Left ventricle myocardium inferior (tissue), 1 donor: ENCODE results near the gene CCM2. TPM values are rescaled to one million over a fixed set of nuclear protein-coding genes. Genes with fewer than 3 reads are reported as not detected.

ENCODE experiments used
- DNase-seq: peaks from one replicate; pipeline ENCODE4 v3.0.0-alpha.2; 2020
- H3K27ac ChIP-seq: fragments of 200-600 bp; replicated peaks from 2 replicates; pipeline ENCODE4 v1.8.0; 2021
- H3K27me3 ChIP-seq: fragments of 200-600 bp; 2 replicates; pipeline ENCODE4 v1.8.0; 2021; ENCODE audit warnings: low read depth
- H3K36me3 ChIP-seq: fragments of 200-600 bp; 2 replicates; pipeline ENCODE4 v1.8.0; 2021
- H3K4me1 ChIP-seq: fragments of 200-600 bp; 2 replicates; pipeline ENCODE4 v1.8.0; 2021
- H3K4me3 ChIP-seq: fragments of 200-600 bp; 2 replicates; pipeline ENCODE4 v1.8.0; 2021; ENCODE audit warnings: mild to moderate bottlenecking, moderate library complexity
- H3K9me3 ChIP-seq: fragments of 200-600 bp; replicated peaks from 2 replicates; pipeline ENCODE4 v1.8.0; 2021
- intact Hi-C: fragments of 100-400 bp; cut with micrococcal nuclease; formaldehyde crosslinking; loops from one replicate; pipeline ENCODE4 v1.11.0; 2022
- total RNA-seq: library from RNA; stranded (reverse); fragmentation: NEBNext Ultra II Directional; extraction: Animal tissue kit (Norgen Biotek cat#: 25700); gene quantifications from one replicate; pipeline ENCODE4 v1.2.1, GENCODE V29; 2021
- TF ChIP-seq, protein P1 (sequence below): fragments of 200-600 bp; IDR thresholded peaks from 2 replicates; pipeline ENCODE4 v1.8.0; 2021; ENCODE audit warnings: antibody characterized with exemption, mild to moderate bottlenecking, borderline replicate concordance
- donor health status: DM: no; HTN: yes; CAD: no; lungs with severe emphysema.

The CCM2 gene
- total RNA-seq, 1 donor from 2014 or later: 24.5 TPM

DNA sequence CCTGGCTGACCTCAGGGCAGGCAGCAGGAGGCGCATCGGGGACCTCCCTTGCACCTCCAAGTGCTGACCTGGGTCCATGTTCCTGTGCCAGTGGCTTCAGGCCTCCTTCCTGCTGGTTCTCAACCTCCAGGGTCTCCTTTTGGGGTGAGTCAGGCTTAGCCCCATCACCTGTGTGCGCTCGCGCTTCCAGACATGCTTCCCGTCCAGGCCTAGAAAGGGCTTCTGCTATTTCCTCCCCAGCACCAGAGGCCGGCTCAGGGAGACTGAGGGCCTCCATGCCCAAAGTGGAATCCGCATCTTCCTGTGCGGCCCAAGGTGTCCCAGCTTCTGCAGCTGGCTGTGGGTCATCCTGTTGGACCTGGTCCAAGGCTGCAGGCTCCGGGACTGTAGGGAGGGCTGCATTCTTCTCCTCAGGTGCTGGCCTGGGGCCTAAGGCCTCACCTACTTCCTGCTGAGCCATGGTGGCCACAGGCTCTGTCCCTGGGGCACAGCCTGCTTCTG, 82.9 kb downstream of the CCM2 start:
- TF ChIP-seq, protein P1, sequence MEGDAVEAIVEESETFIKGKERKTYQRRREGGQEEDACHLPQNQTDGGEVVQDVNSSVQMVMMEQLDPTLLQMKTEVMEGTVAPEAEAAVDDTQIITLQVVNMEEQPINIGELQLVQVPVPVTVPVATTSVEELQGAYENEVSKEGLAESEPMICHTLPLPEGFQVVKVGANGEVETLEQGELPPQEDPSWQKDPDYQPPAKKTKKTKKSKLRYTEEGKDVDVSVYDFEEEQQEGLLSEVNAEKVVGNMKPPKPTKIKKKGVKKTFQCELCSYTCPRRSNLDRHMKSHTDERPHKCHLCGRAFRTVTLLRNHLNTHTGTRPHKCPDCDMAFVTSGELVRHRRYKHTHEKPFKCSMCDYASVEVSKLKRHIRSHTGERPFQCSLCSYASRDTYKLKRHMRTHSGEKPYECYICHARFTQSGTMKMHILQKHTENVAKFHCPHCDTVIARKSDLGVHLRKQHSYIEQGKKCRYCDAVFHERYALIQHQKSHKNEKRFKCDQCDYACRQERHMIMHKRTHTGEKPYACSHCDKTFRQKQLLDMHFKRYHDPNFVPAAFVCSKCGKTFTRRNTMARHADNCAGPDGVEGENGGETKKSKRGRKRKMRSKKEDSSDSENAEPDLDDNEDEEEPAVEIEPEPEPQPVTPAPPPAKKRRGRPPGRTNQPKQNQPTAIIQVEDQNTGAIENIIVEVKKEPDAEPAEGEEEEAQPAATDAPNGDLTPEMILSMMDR: no peak
- no peak for DNase-seq
- H3K27ac ChIP-seq: no peak overlapping the region

DNA sequence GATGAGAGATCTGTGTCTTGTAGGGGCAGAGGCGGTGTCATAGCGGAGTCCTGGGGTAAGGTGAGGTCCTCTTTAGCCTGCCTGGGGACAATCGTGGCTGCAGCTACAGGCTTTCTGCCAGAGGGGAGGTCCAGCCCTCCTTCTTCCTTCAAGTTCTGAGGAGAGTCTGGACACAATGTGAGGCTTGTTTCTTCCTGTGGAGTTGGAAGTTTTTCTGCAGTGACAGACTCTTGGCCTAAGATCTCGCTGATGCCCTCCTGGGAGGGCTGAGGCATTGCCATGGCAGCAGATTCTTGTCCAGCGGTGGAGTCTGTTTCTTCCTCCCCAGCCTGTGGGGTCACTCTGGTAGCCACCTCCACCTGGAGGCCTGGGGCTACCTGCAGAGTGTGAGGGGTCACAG, 84.3 kb downstream of the CCM2 start:
- TF ChIP-seq, protein P1: no peak

More for the DNA sequence above, 82.9 kb downstream of the CCM2 start:
- Histone ChIP-seq H3K36me3 (no peaks in the 10 kb centered on the region), H3K4me1 (no peaks in the 10 kb centered on the region), H3K4me3 (no peak overlapping the region), H3K9me3 (no peaks in the 10 kb centered on the region), H3K27me3 (no peaks in the 10 kb centered on the region)
- intact Hi-C loops: no loop called here

DNA sequence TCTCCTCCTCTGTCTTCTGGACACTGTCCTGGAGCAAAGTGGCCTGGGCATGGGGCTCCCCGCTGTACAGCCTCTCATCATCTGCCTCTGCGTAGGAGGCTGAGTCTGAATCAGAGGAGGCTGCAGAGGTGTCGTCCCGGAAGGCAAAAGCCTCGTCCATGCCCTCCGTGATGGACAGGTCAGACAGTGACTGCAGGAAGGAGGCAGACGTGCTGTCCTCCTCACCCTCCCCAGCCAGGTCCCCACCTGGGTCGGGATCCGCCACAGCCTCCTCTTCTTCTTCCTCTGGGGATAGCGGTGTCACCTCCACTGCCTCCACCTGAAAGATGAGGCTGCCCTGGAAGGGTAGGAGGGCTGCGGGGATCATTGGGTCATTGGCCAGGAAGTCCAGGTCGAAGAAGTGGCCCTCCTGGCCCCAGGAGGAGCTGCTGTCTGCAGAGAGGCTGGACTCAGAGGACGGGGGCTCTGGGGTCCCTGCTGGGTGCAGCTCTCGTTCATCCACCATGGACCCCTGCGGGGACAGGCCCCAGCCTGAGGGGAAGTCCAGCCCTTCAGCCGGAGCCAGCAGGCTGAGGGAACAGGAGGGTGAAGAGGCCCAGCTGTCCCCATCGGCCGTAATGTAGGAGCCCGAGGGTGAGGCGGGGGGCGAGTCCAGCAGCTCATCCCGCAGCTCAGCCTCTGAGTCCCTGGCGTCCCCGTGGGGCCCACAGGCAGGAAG, 85.1 kb downstream of the CCM2 start:
- Histone ChIP-seq H3K27me3 (peaks cover 11% of the 10 kb centered on the region), H3K9me3 (no peaks in the 10 kb centered on the region), H3K36me3 (no peaks in the 10 kb centered on the region), H3K4me3 (no peak overlapping the region), H3K27ac (no peak overlapping the region), H3K4me1 (peaks cover 14% of the 10 kb centered on the region)
- intact Hi-C loops: no loop called here
- TF ChIP-seq, protein P1: no peak
- no peak for DNase-seq

More for the DNA sequence above, 84.3 kb downstream of the CCM2 start:
- H3K27ac ChIP-seq: no peak overlapping the region
- DNase-seq: no peak
- intact Hi-C loops: no loop called here
- peaks cover 14% of the 10 kb centered on the region for H3K4me1 ChIP-seq
- peaks cover 6% of the 10 kb centered on the region for H3K27me3 ChIP-seq
- H3K36me3 ChIP-seq: no peaks in the 10 kb centered on the region
- no peaks in the 10 kb centered on the region for H3K9me3 ChIP-seq
- H3K4me3 ChIP-seq: no peak overlapping the region

DNA sequence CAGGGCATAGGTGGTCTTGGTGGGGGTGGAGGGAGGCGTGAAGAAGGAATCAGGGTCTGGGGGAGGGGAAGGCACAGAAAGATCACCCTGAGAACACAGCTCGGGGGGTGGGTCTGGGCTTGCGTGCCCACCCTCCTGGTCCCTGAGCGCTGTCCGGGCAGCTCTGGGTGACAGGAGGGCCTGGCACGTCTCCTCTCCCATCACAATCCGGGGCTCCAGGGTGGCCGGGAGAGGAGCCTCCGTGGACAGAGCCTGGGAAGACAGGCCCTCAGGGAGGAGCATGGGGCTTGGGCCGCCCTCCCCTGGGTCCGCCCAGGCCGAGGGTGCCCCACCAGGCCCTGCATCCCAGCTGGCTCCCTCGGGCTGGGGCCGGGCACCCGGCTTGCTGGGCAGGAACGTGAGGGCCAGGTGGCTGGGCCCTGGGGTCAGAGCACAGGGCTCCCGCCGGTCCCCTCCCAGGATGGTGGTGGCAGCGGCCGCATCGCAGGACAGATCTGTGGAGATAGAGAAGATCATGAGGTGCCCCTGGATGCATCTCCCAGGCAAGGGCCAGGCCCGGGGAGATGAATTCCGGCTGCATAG, 85.7 kb downstream of the CCM2 start:
- no peak overlapping the region for H3K27ac ChIP-seq
- DNase-seq: no peak
- no peaks in the 10 kb centered on the region for H3K9me3 ChIP-seq
- TF ChIP-seq, protein P1: no peak
- no peaks in the 10 kb centered on the region for H3K36me3 ChIP-seq
- H3K4me1 ChIP-seq: peaks cover 14% of the 10 kb centered on the region
- H3K27me3 ChIP-seq: peaks cover 12% of the 10 kb centered on the region
- intact Hi-C loops: no loop called here
- H3K4me3 ChIP-seq: no peak overlapping the region

DNA sequence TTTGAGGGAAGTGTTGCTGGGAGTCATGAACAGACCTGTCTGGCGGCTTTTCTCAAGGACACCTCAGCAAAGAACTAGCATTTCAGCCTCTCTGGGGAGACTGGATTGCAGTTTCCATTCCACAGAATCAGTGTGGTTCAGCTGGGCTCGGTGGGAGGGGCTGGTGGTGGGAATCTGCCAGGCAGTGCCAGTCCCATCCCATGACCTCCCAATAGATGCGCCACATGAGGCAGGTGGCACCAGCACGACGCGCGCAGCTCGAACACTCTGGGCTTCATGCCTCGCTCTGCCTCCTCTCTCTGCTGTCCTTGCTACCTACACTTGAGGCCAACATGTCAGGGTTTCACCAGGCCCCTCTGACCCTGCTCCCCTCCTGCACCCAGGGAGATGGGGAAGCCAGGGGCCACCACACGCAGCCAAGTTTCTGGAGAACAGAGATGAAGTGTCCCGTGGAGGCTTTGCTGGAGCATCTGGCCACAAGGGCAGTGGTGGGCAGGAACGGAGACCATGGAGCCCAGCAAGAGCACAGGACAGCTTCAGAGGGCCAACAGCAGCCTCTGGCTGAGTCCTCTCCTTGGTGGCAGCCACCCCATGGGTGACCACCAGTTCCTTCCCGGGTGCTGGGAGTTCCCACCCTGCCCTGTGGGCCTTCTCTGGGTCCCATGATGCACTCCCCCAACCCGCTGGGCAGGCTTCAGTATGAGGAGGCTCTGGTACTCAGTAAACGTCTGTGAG, 86.5 kb downstream of the CCM2 start:
- H3K36me3 ChIP-seq: no peaks in the 10 kb centered on the region
- TF ChIP-seq, protein P1: no peak

More for the DNA sequence above, 86.5 kb downstream of the CCM2 start:
- no peak overlapping the region for H3K4me3 ChIP-seq
- no peaks in the 10 kb centered on the region for H3K9me3 ChIP-seq
- H3K27me3 ChIP-seq: peaks cover 12% of the 10 kb centered on the region
- DNase-seq: no peak
- H3K4me1 ChIP-seq: peaks cover 14% of the 10 kb centered on the region
- no peak overlapping the region for H3K27ac ChIP-seq
- intact Hi-C loops: no loop called here
